Kidney capillary endothelial cell (primary cell): ENCODE measurements around the gene PLPP7.

ENCODE experiments used
- DNase-seq: peaks from one replicate; pipeline ENCODE4 v3.0.0-alpha.2; 2018; ENCODE audit warnings: low spot score

PLPP7 gene

DNA sequence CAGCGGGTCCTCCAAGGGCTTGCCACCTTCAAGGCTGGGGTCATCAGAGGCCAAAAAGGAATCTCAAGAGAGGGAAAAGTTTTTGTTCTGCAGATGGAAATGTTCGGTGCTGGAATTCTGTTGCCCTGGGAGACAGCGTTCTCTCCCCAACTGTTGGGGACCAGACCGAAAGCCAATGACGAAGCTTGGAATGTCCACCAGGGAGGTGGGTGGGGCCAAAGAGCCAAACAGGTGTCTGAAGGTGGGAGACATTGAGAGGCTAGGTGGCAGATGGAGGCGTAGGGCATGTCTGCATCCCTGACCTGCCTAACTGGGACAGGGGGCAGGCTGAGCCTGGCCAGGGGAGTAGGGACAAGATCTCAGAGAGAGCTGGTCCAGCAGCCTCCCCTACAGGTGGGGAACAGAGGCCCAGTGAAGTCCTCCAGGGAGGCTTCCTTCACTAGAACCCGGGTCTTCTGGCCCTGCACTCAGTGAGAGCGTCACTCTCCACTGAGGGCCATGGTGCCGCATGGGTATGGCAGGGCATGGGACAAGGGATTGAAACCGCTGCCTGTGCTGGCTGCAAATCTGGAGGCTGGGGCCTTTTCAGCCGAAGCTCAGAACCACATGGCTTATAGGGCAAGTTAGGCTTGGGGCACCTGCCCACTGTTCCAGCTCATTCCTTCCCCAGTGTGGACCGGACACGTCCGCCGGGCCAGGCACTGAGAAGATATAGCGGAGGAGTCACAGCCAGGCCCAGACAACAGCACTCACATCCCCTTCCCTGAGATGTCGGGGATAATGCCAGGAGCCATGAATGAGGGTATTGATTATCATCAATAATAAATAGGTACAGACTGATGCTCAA, 8.2 kb upstream of the PLPP7 start:
- no peak for DNase-seq

DNA sequence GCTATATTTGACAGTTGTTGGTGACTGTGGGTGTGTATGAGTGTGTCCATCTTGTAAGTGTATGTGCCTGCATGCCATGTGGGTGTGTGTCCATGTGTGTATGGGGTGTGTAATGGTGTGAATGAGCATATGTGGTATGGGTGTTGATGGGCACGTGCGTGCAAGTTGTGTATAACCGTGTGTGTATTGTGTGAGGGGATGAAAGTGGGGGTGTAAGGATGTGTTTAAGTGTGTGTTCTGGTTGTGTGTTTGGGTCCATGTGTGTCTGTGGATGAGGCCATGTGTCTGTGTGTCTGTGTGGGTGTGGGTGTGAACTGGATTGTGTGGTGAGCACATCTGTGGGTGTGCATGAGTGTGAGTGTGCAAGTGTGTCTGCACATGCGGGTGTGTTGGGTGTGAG, 7.3 kb upstream of the PLPP7 start:
- no peak for DNase-seq

DNA sequence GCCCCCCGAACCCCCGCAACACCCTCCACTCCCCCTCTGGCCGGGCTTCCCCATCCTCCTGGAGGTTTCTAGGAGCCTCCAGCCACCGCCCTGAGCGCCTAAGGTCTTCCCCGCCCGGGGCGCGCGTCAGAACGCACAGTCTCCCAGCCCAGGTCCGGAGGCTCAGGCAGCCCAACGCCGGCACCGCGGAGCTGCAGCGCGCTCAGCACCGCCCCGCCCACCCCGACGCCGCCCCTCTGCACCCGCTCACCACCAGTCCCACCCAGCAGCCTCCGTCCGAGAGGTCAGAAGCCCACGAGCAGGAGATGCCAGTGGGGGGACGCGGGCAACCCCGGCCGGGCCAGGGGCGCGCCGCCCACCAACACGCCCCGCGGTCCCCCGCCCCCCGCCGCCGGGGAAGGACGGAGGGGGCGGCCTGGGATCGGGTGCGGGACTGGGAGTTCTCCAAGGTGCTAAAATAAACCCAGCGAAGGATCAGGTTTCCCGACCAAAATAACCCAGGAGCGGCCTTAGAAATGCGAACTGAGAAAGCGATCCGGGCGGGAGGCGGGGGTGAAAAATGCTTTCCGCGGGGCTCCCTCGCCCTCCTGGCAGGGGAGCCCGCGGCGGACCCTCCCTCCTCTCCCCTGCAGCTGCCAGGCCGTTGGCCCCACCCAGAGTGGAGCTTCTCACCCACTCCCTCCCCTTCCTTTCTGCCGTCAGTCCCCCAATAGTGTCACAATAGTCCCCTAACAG, 6.7 kb upstream of the PLPP7 start:
- no peak for DNase-seq

DNA sequence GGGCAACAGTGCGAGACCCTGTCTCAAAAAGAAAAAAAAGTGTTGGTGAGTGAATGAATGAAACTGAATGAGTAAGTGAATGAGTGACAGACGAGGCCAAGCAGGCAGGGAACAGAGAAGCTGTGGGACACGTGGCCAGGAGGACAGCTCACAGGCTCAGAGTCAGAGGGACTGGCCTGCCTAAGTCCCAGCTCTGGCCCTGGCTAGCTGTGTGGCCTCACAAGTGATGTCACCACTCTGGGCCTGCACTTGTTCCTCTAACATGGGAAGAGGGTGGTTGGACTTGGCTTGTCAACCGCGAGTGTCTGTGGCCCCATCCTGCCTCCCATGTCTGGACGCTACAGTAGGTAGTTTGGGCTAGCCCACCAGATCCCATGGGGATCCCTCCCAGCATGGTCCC, 4.7 kb upstream of the PLPP7 start:
- DNase-seq = no peak

DNA sequence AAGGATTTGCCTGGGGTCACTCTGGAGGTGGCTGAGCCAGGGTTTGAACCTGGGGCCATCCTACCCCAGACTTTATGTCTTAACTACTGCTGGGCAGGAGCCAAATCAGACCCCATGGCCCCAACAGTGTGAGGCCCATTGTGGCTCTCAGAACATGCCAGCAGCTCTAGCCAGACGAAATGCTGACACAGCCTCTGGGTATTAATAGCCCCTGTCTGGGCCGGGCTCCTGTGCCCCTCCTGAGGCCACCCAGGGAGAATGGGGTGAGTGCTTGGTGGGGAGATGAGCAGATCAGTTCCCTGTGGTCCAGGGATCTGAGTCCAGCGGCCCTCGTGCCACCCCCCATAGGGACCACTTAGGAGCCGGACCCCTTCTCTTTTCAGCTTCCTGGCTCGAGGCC, 2.2 kb upstream of the PLPP7 start:
- DNase-seq = no peak

DNA sequence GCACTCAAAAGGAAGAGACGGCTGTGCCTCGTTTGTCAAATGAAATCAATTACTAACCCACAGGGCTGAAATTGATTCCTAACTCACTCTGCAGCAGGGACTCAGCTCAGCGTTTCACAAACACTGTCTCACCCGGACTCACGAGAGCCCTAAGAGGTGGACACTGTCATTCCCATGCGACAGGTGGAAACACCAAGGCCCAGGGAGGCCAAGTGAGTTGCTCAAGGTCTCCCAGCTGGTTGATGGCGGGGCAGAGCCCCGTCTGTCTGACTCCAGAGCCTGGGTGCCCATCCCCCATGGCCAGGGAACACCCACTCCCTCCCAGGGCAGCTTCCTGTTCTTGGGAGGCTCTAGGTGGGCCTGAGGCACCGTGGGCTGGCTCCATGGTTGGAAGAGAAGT, 1.3 kb upstream of the PLPP7 start:
- no peak for DNase-seq

DNA sequence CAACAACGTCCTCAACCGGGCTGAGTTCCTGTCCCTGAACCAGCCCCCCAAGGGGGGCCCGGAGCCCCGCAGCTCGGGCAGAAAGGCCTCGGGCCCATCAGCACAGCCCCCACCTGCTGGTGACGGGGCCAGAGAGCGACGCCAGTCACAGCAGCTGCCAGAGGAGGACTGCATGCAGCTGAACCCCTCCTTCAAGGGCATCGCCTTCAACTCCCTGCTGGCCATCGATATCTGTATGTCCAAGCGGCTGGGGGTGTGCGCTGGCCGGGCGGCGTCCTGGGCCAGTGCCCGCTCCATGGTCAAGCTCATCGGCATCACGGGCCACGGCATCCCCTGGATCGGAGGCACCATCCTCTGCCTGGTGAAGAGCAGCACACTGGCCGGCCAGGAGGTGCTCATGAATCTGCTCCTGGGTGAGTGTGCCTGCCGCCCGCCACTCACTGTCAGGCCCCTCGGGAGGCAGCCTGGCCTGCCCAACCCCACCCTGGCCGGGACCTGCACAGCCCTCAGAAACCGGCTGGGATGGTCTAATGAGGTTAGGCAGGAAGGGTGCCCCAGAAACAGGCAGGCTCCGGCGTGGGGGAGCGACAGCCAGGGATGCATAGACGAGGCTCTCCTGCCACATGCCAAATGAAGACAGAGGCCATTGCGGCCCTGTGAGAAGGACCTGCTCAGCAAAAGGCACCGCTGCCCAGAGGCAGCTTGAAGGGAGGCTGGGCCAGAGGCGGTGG, 678 bp downstream of the PLPP7 start:
- DNase-seq = no peak

DNA sequence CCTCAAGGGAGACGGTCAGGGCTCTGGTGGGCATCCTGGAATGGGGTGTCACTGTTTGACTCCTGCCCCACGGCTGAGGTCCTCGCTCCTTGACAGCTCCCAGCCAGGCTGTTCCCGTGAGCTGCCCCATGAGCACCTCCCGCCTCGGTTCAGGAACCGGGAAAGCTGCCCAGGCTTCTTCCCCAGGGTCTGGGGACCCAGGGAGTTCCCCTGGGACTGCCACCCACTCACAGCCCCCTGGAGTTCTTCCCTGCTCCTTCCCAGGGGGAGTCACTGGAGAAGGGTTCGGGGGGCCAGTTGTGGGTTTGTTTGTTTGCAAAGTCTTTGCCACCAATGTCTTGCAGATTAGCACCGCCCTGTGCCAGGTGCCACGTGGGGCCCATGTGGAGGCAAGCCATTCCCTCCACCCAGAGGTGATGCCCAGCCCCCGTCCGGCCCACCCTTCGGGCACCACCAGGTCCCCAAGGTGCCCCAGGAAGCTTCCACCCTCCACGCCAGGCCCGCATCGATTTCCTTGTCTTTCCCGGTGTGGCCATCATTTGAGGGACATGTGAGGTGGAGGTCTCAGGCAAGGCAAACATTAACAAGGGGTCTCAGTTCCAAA, 1.3 kb downstream of the PLPP7 start:
- no peak for DNase-seq

DNA sequence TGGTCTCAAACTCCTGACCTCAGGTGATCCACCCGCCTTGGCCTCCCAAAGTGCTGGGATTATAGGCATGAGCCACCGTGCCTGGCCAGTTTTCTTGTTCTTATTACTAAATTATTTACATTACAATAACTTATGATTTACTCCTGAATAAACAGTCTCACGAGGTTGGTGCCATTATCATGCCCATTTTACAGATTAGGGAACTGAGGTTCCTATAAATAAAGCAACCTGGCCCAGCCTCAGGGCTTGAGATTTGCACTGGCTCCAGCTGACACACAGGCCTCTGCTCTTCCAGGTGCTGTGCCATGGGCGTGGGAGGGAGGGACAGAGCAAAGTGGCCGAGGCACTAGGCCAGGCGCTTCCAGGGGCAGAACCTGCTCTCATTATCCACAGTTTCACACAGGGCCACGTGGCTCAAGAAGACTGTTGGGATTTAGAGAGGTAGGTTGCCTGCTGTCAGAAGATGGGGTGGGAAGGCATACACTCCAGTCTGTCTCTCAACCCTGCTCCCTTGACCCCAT, 2.3 kb downstream of the PLPP7 start:
- DNase-seq = no peak

DNA sequence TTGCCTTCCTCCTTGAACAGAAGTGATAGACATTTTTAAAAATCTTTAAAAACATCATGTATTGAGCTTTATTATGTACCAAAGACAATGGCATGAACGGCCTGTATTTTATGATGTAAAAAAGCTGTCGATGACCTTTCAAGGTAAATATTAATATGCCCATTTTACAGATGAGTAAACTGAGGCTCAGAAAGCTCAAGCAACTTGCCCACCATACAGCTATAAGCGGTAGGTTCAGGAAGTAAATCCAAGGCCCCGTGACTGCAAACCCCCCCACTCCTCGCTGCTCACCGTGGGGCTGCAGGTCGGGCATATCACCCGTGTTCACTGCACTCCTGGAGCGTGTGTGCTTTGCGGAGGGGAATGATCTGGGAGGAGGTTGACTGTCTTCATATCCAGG, 3.4 kb downstream of the PLPP7 start:
- no peak for DNase-seq

DNA sequence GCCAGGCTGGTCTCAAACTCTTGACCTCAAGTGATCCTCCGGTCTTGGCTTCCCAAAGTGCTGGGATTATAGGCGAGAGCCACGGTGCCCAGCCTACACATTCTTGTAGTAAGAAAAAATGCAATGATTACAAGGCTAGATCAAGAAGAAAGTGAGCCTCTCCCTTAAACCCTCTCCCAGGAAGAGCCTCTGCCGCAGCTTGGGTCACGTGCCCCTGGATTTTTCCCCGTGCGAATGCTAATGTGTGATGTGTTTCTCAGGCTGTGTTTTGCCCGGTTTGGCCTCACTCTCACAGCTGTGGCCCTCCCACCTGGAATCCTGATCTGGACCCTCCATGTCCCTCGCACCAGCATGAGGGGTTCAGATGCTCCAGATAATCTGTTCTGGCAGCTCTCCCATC, 6.9 kb downstream of the PLPP7 start:
- no peak for DNase-seq

DNA sequence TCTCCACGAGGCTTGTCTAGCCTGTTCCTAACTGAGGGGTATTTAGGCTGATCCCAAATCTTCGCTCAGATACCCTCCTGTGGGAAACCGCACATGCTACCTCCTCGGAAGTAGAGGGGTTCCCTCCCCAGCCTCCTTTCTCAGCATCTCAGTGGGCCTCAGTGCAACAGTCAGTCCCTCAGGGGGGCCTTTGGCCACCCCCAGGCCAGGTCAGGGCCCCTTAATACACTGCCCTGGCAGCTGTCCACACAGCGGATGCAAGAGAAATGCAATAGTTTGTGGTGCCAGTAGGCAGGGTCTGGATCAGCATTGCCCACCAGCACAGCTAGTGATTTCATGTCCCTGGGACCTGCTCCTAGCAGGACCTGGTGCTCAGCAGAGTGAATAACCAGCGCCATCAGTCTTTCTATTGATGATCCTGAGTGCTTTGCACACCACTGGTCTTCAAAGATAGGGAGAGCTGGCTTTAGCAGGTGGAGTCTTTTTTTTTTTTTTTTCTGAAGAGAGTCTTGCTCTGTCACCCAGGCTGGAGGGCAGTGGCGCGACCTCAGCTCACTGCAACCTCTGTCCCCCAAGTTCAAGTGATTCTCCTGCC, 7.5 kb downstream of the PLPP7 start:
- no peak for DNase-seq

DNA sequence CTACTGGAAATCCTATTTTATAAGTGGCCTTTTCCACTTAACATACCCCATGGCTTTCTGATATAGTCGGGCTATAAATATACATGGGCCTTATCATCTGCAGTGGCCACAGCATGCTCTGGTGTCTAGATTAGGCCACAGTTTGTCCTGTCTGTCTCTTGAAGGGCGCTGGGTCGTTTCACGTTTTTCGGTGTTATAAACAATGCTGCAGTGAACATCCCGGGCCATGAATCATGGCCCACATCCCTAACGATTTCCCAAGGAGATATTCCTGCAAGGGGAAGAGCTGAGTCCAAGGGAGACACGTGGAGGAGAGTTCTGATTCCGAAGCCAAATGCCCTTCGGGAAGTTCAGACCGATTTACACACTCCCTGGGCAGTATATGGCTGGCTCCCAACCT, 8.4 kb downstream of the PLPP7 start:
- DNase-seq = no peak

DNA sequence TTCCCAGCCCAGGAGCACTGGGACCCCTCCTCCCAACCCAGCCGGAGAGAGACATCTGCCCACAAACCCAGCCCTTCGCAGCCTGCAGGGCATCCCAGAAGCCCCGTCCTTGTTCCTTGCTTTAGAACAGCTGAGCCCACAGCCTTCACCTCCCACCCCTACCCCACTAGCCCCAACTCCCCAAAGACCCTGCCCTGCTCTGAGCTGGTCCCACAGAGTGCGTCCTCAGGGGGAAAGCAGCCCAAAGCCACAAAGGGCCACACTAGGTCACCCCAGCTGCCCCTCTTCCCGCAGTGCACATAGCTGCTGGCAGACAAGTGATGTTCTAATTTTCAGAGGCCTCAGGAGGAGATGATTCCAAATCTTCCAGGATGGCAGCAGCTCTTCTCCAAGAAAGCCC, 8.8 kb downstream of the PLPP7 start:
- no peak for DNase-seq

DNA sequence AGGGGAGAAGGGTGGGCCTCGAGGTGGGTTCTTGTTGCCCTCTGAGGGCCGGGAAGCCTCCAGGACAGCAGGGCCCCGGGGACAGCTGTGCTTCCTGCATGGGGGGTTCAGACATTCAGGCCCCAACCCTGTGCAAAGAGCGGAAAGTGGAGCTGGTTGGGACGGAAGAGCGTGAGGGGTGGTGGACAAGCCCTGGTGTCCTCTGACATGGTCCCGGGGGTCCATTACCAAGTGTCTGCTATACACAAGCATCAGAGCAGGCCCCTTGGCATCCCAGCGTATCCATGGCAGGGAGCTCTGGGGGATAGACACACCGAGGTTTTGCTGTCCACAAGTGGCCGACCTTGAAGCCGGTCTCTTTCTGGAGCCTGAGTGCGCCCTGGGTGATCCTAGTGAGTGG, 9.3 kb downstream of the PLPP7 start:
- no peak for DNase-seq

DNA sequence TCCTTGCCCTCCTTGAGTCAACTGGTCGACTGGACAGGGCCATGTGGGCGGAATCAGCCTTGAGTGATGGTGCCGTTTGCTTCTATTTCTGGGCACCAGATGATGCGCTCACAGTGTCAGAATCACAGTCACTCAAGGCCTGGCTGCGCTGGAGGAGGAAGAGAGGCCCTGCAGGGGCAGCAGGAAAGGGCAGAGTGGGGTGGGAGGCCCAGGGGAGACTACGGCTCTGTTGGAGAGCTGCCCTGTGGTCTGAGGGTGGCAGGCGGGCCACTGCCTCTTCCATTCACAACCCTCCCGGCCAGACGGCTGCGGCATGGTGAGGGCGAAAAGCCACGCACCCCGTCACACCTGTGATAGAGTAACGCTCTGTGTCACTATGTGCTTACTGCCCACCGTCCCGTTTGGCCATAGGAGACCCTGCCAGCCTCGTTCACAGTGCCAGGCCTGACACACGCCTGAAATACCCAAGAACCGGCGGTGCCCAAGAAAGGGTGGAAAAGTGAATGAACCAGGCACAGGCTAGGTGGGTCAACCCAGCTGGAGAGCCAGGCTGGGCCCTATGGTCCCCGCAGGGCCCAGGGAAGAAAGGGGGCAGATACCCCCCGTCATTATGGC, 9.9 kb downstream of the PLPP7 start:
- no peak for DNase-seq

DNA sequence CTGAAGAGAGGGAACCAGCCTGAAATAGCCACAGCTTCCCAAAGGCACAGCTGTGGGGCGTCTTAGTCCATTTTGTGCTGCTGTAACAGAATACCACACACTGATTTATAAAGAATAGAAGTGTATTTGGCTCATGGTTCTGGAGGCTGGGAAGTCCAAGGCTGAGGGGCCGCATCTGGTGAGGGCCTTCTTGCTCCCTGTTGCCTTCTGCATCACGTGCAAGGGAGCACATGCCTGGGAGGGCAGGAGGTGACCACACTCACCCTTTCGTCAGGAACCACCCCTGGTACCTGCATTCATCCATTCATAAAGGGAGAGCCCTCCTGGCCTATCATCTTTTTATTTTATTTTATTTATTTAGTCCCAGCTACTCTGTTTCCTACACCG, 10.4 kb downstream of the PLPP7 start:
- DNase-seq = no peak

DNA sequence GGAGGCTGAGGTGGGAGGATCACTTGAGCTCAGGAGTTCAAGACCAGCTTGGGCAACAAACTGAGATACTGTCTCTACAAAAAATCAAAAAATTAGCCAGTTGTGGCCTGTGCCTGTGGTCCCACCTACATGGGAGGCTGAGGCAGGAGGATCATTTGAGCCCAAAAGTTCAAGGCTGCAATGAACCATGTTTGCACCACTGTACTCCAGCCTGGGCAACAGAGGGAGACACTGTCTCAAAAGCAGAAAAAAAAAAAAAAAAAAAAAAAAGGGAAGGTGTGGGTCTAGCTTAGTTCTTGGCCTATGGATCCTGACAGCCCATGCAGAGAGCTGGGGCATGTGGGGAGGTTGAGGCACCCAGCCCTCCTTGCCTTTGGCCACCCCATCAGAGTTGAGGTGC, 10.9 kb downstream of the PLPP7 start:
- no peak for DNase-seq

DNA sequence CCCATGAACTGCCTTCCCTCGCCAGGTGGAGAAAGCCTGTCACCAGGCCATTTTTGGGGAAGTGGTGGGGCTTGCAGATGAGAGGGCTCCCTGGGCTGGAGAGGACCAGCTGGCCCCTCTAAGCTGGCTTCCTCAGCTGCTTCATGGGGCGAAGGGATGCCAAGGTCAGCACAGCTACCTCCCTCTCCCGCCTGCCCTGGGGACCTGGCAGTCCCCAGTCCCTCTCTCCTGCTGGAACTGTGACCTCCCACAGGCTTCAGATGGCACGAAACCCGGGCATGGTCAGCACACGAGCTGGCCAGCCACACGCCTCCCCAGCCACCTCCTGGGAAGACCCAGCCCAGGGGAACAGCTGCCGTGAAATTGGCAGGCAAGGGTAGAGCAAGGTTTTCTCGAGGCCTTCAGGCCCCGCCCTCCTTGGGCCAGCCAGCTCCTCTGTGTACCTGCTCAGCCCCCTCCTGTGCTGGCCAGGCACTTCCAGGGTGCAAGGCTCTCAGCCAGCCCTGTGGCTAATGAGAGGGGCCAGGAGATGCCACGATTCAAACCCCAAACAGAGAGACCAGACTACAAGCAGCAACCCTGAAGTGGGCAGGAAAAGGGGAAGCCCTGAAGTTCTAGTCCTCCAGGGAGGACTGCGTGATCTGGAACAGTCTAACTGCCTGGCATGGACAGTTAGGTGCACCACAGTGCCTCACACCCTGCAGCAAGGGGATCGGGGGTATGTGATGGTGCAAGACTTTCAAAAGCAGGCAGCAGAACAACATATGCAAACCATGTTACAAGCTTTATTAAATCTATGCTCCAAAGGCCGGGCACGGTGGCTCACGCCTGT, 12.9 kb downstream of the PLPP7 start:
- DNase-seq = no peak
